HUDEP-2 (cell line): Measurements from ENCODE around the gene HK1.
"Not testable (repeated sequence)": the region's sequence is repeated elsewhere in the genome, so short reads cannot be mapped to it uniquely, and the experiment has no call there.

ENCODE experiments used
- DNase-seq, 76 experiments: peaks; one replicate each; lab custom pipeline; 2025; ENCODE audit not compliant: unreplicated experiment in 76 of 76; lab: John Stamatoyannopoulos, UW

Gene HK1

DNA sequence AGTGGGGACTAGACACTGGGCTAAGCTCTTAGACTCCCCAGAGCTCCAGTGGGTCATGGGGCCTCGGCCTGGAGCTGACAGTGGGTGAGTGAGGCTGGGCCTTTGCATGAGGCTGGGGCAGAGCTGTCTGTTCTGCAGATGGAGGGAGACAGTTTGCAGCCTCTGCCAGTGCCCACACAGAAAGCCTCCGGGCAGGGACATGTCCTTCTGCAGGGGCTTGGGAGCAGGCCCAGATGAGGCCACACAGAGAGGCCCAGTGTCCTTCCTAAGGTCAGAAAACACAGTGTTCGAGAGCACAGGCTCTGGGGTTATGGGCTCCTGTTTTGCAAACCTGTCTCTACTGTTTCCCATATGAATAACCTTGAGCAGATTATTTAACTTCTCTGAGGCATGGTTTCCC, 25.1 kb upstream of the HK1 start:
- no peak for DNase-seq

- no peak for DNase-seq
Observed at GRCh38 chr10:69254877-69255276, 23.4 kb upstream of the HK1 start.

DNA sequence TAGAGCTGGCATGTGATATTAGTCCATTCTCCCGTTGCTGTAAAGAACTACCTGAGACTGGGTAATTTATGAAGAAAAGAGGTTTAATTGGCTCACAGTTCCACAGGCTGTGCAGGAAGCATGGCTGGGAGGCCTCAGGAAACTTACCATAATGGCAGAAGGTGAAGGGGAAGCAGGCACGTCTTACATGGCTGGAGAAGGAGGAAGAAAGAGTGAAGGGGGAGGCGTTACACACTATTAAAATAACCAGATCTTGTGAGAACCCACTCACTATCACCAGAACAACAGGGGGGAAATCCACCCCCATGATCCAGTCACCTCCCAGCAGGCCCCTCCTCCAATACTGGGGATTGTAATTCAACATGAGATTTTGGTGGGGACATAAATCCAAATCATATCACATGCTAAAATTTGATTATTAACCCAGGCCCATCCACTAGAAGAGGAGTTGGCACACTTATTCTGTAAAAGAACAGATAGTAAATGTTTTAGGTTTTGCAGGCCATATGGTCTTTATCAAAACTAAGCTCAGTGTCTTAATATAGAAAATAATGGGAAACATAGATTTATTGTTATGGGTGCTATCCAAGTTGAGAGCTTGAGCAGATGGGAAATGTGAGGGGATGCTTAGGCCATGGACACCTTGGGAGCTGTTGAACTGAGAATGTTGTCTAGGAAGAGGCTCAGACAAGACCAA, 18.6 kb upstream of the HK1 start:
- DNase-seq: no peak

DNA sequence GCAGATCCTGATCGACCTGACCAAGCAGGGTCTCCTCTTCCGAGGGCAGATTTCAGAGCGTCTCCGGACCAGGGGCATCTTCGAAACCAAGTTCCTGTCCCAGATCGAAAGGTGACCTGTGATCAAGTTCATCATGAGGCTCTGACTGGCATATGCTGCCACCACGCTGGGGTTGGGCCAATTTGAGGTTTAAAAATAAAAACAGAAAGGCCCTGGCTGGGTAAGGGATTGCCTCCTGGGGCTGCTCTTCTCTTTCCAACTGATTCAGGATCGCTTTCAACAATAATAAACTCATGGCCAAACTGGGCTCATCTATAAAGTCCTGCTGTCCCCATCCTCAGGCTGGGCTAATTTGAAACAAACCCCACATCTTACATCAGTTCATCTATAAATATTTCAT, 17.1 kb upstream of the HK1 start:
- DNase-seq: no peak

GRCh38 chr10:69262292-69262751, 16.0 kb upstream of the HK1 start:
- no peak for DNase-seq

- DNase-seq: peak in 2 of 76 experiments; percentile 4 to 23
Observed at GRCh38 chr10:69265521-69265920, 12.8 kb upstream of the HK1 start.

- no peak for DNase-seq
Observed at GRCh38 chr10:69268761-69269416, 9.4 kb upstream of the HK1 start.

- DNase-seq: no peak
Observed at GRCh38 chr10:69269761-69270160, 8.5 kb upstream of the HK1 start.

DNA sequence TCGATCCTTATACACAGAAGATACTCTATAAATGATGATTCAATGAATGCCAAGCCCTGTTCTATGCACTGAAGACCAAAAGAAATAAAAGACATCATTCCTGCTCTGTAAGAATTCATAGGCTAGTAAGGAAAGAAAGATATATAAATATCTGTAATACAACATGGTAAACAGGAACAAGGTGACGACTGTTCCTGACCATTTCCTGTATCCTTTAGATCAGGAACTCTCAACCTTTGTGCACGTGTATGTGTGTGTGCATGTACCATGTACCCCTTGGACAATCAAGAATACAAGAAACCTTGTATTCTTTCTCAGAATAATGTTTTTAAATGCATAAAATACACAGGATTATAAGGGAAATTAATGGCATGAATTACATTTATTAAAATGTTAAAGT, 7.3 kb upstream of the HK1 start:
- no peak for DNase-seq

GRCh38 chr10:69272624-69273023, 5.7 kb upstream of the HK1 start:
- no peak for DNase-seq

DNA sequence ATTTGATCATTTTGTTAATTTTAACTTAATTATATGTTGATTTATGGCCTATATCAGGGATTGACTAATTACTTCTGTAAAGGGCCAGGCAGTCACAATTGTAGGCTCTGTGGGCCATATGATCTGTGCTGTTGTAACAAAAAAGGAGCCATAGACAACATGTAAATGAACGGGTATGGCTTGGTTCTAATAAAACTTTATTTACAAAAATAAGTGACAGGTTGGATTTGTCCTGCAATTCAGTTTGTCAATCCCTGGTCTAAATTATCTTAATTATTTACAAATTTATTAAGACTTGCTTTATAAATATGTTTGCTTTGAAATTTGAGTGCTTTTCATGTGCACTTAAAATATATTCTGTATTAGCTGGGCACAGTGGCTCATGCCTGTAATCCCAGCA, 2.9 kb upstream of the HK1 start:
- no peak for DNase-seq

GRCh38 chr10:69276503-69276902, 1.8 kb upstream of the HK1 start:
- DNase-seq: no peak

DNA sequence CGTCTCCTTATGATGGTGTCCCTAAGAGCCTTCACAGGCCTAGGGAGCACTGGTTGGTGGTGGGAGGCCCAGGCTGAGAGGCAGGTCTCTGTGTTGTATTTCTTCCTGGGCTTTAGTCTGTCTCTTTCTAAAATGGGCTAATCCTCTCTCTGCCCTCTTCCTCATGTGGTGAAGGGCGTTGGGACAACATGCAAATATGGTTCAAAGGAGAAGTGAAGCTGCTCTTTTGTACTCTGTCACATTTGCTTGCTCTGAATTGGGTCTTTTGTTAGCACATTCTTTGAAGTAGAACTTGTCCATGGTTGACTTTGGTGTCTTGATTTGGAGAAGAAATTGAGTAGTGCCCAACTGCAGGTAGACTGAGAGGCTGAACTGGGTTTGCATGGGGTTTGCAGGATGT, 814 bp downstream of the HK1 start:
- no peak for DNase-seq

DNA sequence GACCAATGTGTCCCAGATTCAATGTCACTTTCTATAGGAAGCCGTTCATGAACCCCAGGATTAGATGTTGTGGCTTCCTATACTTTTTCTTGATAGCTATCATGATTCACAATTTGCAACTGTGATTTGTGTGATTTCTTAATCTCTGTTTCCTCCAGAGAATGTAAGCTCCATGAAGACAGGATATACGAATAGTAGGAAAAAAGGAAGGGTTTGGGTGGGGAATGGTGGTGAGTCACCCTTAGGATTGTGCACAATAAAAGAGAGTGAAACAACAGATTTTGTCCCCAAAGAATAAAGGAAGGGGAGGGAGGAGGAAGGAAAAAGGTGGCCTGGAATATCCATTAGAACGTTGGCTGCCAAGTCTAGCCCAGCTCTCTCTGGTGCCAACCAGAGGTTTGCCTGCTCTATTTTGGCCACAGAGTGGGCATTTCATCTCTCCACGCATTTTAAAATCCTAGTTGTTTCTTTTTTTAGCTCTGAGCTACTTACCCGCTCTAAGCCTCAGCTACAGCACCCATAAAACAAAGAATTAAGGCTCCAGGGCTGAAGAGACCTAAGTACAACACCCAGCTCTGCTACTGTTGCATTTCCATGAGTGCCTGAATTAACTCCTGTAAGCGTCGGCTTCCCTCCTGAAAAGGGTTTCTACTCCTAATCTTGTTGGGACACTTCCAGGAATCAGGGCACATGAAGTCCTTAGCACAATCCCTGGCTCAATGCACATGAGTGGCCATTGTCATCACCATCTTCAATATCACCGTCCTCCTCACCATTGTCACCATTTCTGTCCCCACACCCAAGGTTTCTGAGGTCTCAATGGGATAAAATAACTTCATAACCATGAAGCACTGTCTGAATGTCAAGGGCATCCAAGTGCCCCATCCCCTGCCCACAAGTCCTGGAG, 3.5 kb downstream of the HK1 start:
- no peak for DNase-seq

DNA sequence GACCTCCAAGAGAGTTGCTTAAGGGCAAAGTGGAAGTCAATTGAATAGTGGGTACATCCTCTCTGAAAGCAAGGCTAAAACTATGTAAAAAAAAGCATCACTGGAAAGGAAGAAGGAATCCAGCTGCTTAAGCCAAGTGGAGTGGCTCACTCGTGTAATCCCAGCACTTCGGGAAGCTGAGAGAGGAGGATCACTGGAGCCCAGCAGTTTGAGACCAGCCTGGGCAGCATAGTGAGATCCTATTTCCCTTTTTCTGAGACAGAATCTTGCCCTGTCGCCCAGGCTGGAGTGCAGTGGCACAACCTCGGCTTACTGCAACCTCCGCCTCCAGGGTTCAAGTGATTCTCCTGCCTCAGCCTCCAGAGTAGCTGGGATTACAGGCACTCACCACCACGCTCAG, 6.1 kb downstream of the HK1 start:
- DNase-seq: not testable (repeated sequence)

DNA sequence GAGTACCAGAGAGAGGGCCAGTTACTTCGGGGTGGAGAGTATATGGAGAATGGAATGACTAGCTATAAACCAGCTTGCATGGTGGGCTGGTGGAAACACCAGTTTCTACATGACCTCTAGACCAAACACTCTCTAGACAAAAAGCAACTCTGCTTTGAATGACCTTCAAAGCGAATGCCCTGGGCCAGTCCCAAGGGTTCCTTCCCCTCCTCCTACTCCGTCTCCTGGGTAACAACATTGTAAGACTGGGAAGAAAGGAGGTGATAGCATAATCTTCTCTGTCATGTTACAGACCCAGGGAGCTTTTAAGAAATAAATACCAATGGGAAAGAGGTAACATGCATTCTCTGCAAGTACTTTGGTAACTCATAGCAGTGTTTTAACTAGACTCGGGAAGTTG, 7.4 kb downstream of the HK1 start:
- no peak for DNase-seq

DNA sequence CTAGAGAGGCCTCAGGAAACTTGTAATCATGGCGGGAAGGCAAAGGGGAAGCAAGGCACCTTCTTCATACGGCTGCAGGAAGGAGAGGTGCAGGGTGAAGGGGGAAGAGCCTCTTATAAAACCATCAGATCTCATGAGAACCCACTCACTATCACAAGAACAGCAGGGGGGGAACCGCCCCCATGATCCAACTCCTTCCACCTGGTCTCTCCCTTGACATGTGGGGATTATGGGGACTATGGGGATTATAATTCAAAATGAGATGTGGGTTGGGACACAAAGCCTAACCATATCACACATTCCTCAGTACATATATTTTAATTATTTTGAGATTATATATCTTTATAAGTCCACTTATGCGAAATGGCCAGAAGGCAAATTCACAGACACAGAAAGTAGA, 8.9 kb downstream of the HK1 start:
- no peak for DNase-seq

- no peak for DNase-seq
Observed at GRCh38 chr10:69290993-69291392, 12.7 kb downstream of the HK1 start.

- DNase-seq: no peak
Observed at GRCh38 chr10:69292459-69292858, 14.2 kb downstream of the HK1 start.

DNA sequence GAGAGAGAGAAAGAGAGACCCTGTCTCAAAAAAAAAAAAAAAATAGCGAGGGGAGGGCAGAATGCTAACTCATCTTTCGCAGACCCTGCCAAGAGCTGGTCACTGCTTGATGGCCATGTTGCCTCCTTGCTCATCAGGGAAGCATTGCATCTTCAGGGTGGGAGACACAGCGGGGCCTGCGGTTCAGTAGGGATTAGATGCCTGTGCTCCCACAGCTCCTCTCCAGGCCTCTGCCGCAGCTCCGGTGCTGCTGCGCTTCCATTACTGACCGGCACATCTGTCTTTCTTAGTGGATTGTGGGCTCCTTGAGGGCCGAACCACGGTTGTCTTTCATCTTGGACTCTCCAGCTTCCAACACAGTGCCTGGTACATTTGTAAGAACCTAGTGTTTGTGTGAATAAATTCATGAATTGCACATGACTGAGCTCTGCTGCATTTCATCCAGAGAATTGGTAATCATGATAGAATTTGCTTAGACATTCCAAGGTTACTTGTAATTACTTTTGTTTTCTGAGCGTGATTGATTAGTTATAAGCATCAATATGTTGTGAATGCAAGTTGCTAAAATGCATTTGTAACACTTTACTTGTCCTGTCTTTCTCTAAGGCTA, 16.8 kb downstream of the HK1 start:
- no peak for DNase-seq

DNA sequence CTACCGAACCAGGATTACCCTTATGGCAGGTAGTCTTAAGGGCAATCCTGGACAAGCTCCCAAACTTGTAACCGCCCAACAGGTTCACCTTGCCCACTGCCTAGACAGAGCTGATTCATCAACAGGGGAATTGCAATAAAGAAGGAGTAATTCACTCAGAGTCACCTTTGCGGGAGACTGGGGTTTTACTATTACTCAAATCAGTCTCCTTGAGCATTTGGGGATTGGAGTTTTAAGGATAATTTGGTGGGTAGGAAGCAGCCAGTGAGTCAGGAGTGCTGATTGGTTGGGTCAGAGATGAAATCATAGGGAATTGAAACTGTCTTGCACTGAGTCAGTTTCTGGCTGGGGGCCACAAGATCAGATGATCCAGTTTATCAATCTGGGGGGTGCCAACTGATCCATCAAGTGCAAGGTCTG, 25.3 kb downstream of the HK1 start:
- peak in 16 of 76 experiments; percentile 7 to 31 (median 16) for DNase-seq
